Activated CD4-positive, alpha-beta T cell treated with anti-CD3 and anti-CD28 coated beads, Interleukin-2, amount 10 ng/mL, durations not matched to agents 24 days and 14 days (primary cell): ENCODE measurements around the gene INSRR. TPM values are rescaled to one million over a fixed set of nuclear protein-coding genes. Genes with fewer than 3 reads are reported as not detected.

ENCODE experiments used
- DNase-seq: peaks from one replicate; pipeline ENCODE4 v3.0.0; 2022
- H3K27ac Mint-ChIP-seq: one replicate; pipeline ENCODE4 v1.8.0; 2022; ENCODE audit warnings: mild to moderate bottlenecking, mixed read lengths
- H3K27me3 Mint-ChIP-seq: one replicate; pipeline ENCODE4 v1.8.0; 2022; ENCODE audit warnings: mixed read lengths
- H3K36me3 Mint-ChIP-seq: one replicate; pipeline ENCODE4 v1.8.0; 2022; ENCODE audit warnings: low read depth, mild to moderate bottlenecking, mixed read lengths
- H3K4me1 Mint-ChIP-seq: one replicate; pipeline ENCODE4 v1.8.0; 2021; ENCODE audit warnings: mixed read lengths
- H3K4me3 Mint-ChIP-seq: one replicate; pipeline ENCODE4 v1.8.0; 2022; ENCODE audit warnings: mild to moderate bottlenecking, moderate library complexity, mixed read lengths
- H3K9me3 Mint-ChIP-seq: one replicate; pipeline ENCODE4 v1.8.0; 2021; ENCODE audit warnings: mixed read lengths
- intact Hi-C: fragments of 100-400 bp; cut with micrococcal nuclease; formaldehyde crosslinking; loops from one replicate; pipeline ENCODE4 v1.15.1; 2023
- total RNA-seq: library from RNA; stranded (reverse); gene quantifications from 2 replicates; pipeline ENCODE4 v1.2.3, GENCODE V29; 2022

The INSRR gene
- total RNA-seq, 1 donor from 2014 or later, result 0.68 TPM

GRCh38 chr1:156833603-156834002, 25.3 kb downstream of the INSRR start:
- peaks cover 58% of the 10 kb centered on the region for H3K4me1 Mint-ChIP-seq
- H3K4me3 Mint-ChIP-seq, result no peak overlapping the region
- peak; percentile 79 for DNase-seq
- peak overlapping the region; percentile 73 for H3K27ac Mint-ChIP-seq
- intact Hi-C loops, result no loop called here
- H3K36me3 Mint-ChIP-seq, result no peaks in the 10 kb centered on the region
- no peaks in the 10 kb centered on the region for H3K9me3 Mint-ChIP-seq
- no peaks in the 10 kb centered on the region for H3K27me3 Mint-ChIP-seq

GRCh38 chr1:156832434-156832833, 26.5 kb downstream of the INSRR start:
- intact Hi-C loops, result no loop called here
- no peaks in the 10 kb centered on the region for H3K36me3 Mint-ChIP-seq
- DNase-seq, result no peak
- H3K4me3 Mint-ChIP-seq, result no peak overlapping the region
- peak overlapping the region; percentile 2 for H3K27ac Mint-ChIP-seq
- H3K9me3 Mint-ChIP-seq, result no peaks in the 10 kb centered on the region
- H3K27me3 Mint-ChIP-seq, result no peaks in the 10 kb centered on the region
- peaks cover 52% of the 10 kb centered on the region for H3K4me1 Mint-ChIP-seq

- H3K27ac Mint-ChIP-seq, result no peak overlapping the region
- H3K4me1 Mint-ChIP-seq, result peaks cover 15% of the 10 kb centered on the region
- no peaks in the 10 kb centered on the region for H3K36me3 Mint-ChIP-seq
- H3K9me3 Mint-ChIP-seq, result no peaks in the 10 kb centered on the region
- no peaks in the 10 kb centered on the region for H3K27me3 Mint-ChIP-seq
- DNase-seq, result no peak
- intact Hi-C loops, result no loop called here
- no peak overlapping the region for H3K4me3 Mint-ChIP-seq
These were observed 30.4 kb downstream of the INSRR start for GRCh38 chr1:156828400-156829124.

- H3K9me3 Mint-ChIP-seq, result no peaks in the 10 kb centered on the region
- peaks cover 25% of the 10 kb centered on the region for H3K4me1 Mint-ChIP-seq
- no peak for DNase-seq
- H3K4me3 Mint-ChIP-seq, result no peak overlapping the region
- H3K36me3 Mint-ChIP-seq, result no peaks in the 10 kb centered on the region
- intact Hi-C loops, result no loop called here
- H3K27me3 Mint-ChIP-seq, result no peaks in the 10 kb centered on the region
- no peak overlapping the region for H3K27ac Mint-ChIP-seq
These were observed 32.3 kb downstream of the INSRR start for GRCh38 chr1:156826630-156827029.

- no peak overlapping the region for H3K4me3 Mint-ChIP-seq
These were observed 35.6 kb downstream of the INSRR start for GRCh38 chr1:156823210-156823790.

GRCh38 chr1:156822680-156823079, 36.2 kb downstream of the INSRR start:
- Mint-ChIP-seq H3K27ac (peak overlapping the region; percentile 79), H3K9me3 (peaks cover 10% of the 10 kb centered on the region), H3K36me3 (no peaks in the 10 kb centered on the region), H3K4me1 (peaks cover 35% of the 10 kb centered on the region), H3K27me3 (no peaks in the 10 kb centered on the region), H3K4me3 (peak overlapping the region; percentile 31)
- intact Hi-C loops, result no loop called here
- DNase-seq, result no peak

More at GRCh38 chr1:156823210-156823790, 35.6 kb downstream of the INSRR start:
- Mint-ChIP-seq H3K36me3 (no peaks in the 10 kb centered on the region), H3K9me3 (peaks cover 10% of the 10 kb centered on the region), H3K27ac (peak overlapping the region; percentile 19), H3K27me3 (no peaks in the 10 kb centered on the region), H3K4me1 (peaks cover 31% of the 10 kb centered on the region)
- intact Hi-C loops, result no loop called here
- no peak for DNase-seq

- peaks cover 2% of the 10 kb centered on the region for H3K36me3 Mint-ChIP-seq
- H3K9me3 Mint-ChIP-seq, result peaks cover 10% of the 10 kb centered on the region
- H3K27me3 Mint-ChIP-seq, result no peaks in the 10 kb centered on the region
- peak overlapping the region; percentile 82 for H3K27ac Mint-ChIP-seq
- peak; percentile 73 for DNase-seq
- peak overlapping the region; percentile 40 for H3K4me3 Mint-ChIP-seq
- H3K4me1 Mint-ChIP-seq, result peaks cover 38% of the 10 kb centered on the region
- intact Hi-C loops, result no loop called here
These were observed 37.1 kb downstream of the INSRR start for GRCh38 chr1:156821801-156822200.

- peak; percentile 98 for DNase-seq
- intact Hi-C loops, result loop anchor here (1.0 to 5.0 kb wide), 6 partner anchors 20 to 88 kb away; partner anchors contain the start of genes ISG20L2, METTL25B, MRPL24 and PRCC
- peaks cover 10% of the 10 kb centered on the region for H3K9me3 Mint-ChIP-seq
- H3K27me3 Mint-ChIP-seq, result no peaks in the 10 kb centered on the region
- peaks cover 57% of the 10 kb centered on the region for H3K4me1 Mint-ChIP-seq
- peak within 1 kb of the TSS; percentile 100 for H3K27ac Mint-ChIP-seq
- peaks cover 52% of the 10 kb centered on the region for H3K36me3 Mint-ChIP-seq
- peak within 1 kb of the TSS; percentile 96 for H3K4me3 Mint-ChIP-seq
These were observed 42.2 kb downstream of the INSRR start, which contains the start of gene SH2D2A for GRCh38 chr1:156816561-156817328. SH2D2A (minus strand) TSS chr1:156816848; CDS start chr1:156816708, 140 bp downstream.

GRCh38 chr1:156815961-156816422, 42.9 kb downstream of the INSRR start:
- no peaks in the 10 kb centered on the region for H3K27me3 Mint-ChIP-seq
- peaks cover 58% of the 10 kb centered on the region for H3K4me1 Mint-ChIP-seq
- peak; percentile 75 for DNase-seq
- peaks cover 5% of the 10 kb centered on the region for H3K9me3 Mint-ChIP-seq
- intact Hi-C loops, result loop anchor here (1.0 to 5.0 kb wide), 6 partner anchors 20 to 87 kb away; partner anchors contain the start of genes ISG20L2, METTL25B, MRPL24 and PRCC
- peaks cover 60% of the 10 kb centered on the region for H3K36me3 Mint-ChIP-seq
- H3K27ac Mint-ChIP-seq, result peak overlapping the region; percentile 100
- peak overlapping the region; percentile 96 for H3K4me3 Mint-ChIP-seq

GRCh38 chr1:156815307-156815826, 43.5 kb downstream of the INSRR start:
- Mint-ChIP-seq H3K9me3 (no peaks in the 10 kb centered on the region), H3K36me3 (peaks cover 63% of the 10 kb centered on the region), H3K4me1 (peaks cover 58% of the 10 kb centered on the region), H3K4me3 (peak overlapping the region; percentile 96), H3K27ac (peak overlapping the region; percentile 100), H3K27me3 (no peaks in the 10 kb centered on the region)
- intact Hi-C loops, result loop anchor here (5.0 kb wide), 1 partner anchor 73 kb away; the partner anchor contains the start of gene MRPL24
- DNase-seq, result peak; percentile 70

- peak; percentile 78 for DNase-seq
- Mint-ChIP-seq H3K27me3 (no peaks in the 10 kb centered on the region), H3K4me3 (peak overlapping the region; percentile 96), H3K27ac (peak overlapping the region; percentile 100), H3K36me3 (peaks cover 70% of the 10 kb centered on the region), H3K4me1 (peaks cover 59% of the 10 kb centered on the region), H3K9me3 (no peaks in the 10 kb centered on the region)
- intact Hi-C loops, result loop anchor here (5.0 kb wide), 1 partner anchor 72 kb away; the partner anchor contains the start of gene MRPL24
These were observed 44.2 kb downstream of the INSRR start for GRCh38 chr1:156814571-156815260.

GRCh38 chr1:156813750-156814570, 45.0 kb downstream of the INSRR start:
- DNase-seq, result peak; percentile 92
- H3K4me1 Mint-ChIP-seq, result peaks cover 65% of the 10 kb centered on the region
- intact Hi-C loops, result loop anchor here (2.0 kb wide), 1 partner anchor 17 kb away; no protein-coding TSS in a partner anchor
- peaks cover 76% of the 10 kb centered on the region for H3K36me3 Mint-ChIP-seq
- no peaks in the 10 kb centered on the region for H3K27me3 Mint-ChIP-seq
- H3K9me3 Mint-ChIP-seq, result no peaks in the 10 kb centered on the region
- peak overlapping the region; percentile 100 for H3K27ac Mint-ChIP-seq
- peak overlapping the region; percentile 96 for H3K4me3 Mint-ChIP-seq
